ENCODE results near the gene FAM163B. TPM values are rescaled to one million over a fixed set of nuclear protein-coding genes. Genes with fewer than 3 reads are reported as not detected.
"Not testable (repeated sequence)": the region's sequence is repeated elsewhere in the genome, so short reads cannot be mapped to it uniquely, and the experiment has no call there.

The FAM163B gene
- total RNA-seq, 2 experiments from 2014 or later, result not detected

DNA sequence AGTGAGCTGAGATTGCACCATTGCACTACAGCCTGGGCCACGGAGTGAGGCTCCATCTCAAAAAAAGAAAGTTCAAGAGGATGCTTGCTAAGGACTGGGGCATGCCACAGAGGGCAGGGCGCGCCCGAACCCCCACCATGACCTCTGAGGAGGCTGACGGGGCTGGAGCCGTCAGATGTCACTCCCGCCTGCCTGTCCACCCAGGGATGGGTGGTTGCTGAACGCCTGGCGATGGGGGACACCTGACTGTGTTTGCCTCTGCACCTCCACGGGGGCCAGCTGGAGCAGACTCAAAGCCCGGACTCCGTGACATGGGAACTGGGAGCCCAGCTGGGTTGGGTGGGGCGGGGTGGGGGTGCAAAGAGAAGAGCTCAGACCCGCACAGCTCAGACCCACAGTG is 42.8 kb downstream of the FAM163B start:
- CTCF ChIA-PET, result no interaction called here
- H3K4me1 Mint-ChIP-seq, result no peaks in the 10 kb centered on the region
- H3K27me3 Mint-ChIP-seq, result no peaks in the 10 kb centered on the region

DNA sequence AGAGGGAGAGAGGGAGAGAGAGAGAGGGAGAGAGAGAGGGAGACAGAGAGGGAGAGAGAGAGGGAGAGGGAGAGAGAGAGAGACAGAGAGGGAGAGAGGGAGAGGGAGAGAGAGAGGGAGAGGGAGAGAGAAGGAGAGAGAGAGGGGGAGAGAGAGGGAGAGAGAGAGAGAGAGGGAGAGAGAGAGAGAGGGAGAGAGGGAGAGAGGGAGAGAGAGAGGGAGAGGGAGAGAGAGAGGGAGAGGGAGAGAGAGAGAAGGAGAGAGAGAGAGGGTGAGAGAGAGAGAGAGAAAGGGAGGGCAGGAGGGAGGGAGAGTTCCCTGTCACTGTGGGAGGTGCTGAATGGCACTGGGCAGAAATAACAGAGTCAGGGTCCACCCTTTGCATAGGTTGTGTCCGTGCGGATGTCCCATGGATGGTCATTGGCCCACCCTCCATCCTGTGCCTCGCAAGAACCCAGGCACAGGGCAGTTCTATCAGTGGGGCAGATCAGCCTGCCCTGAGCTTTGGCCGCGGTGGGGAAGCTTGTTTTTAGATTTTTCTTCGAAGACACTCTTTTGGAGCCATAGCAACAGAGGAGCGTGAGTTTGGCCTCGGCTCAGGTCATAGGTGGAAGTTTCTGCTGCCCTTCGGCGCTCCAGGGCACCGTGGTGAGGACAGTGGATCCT is 44.6 kb downstream of the FAM163B start:
- no peak overlapping the region for H3K4me3 Mint-ChIP-seq
- H3K9me3 Mint-ChIP-seq, result no peaks in the 10 kb centered on the region
- DNase-seq, result no peak
- H3K36me3 Mint-ChIP-seq (ENCODE audit: low read depth), result no peaks in the 10 kb centered on the region
- ChIA-PET POLR2A (no interaction called here), CTCF (no interaction called here)
- no peak overlapping the region for H3K27ac Mint-ChIP-seq
- peaks cover 2% of the 10 kb centered on the region for H3K27me3 Mint-ChIP-seq
- no peaks in the 10 kb centered on the region for H3K4me1 Mint-ChIP-seq

More for the DNA sequence above, 42.8 kb downstream of the FAM163B start:
- DNase-seq, result no peak
- Mint-ChIP-seq H3K27ac (no peak overlapping the region), H3K36me3 (ENCODE audit: low read depth) (no peaks in the 10 kb centered on the region), H3K9me3 (no peaks in the 10 kb centered on the region), H3K4me3 (no peak overlapping the region)
- POLR2A ChIA-PET, result no interaction called here

DNA sequence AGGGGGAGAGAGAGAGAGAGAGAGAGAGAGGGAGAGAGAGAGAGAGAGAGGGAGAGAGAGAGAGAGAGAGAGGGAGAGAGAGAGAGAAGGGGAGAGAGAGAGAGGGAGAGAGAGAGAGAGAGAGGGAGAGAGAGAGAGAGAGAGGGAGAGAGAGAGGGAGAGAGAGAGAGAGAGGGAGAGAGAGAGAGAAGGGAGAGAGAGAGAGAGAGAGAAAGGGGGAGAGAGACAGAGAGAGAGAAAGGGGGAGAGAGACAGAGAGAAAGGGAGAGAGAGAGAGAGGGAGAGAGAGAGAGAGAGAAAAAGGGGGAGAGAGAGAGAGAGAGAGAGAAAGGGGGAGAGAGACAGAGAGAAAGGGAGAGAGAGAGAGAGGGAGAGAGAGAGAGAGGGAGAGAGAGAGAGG is 45.4 kb downstream of the FAM163B start:
- POLR2A ChIA-PET; H3K4me1 Mint-ChIP-seq; H3K4me3 Mint-ChIP-seq; H3K9me3 Mint-ChIP-seq; H3K36me3 Mint-ChIP-seq (ENCODE audit: low read depth); DNase-seq; CTCF ChIA-PET; H3K27me3 Mint-ChIP-seq; H3K27ac Mint-ChIP-seq: not testable (repeated sequence)

DNA sequence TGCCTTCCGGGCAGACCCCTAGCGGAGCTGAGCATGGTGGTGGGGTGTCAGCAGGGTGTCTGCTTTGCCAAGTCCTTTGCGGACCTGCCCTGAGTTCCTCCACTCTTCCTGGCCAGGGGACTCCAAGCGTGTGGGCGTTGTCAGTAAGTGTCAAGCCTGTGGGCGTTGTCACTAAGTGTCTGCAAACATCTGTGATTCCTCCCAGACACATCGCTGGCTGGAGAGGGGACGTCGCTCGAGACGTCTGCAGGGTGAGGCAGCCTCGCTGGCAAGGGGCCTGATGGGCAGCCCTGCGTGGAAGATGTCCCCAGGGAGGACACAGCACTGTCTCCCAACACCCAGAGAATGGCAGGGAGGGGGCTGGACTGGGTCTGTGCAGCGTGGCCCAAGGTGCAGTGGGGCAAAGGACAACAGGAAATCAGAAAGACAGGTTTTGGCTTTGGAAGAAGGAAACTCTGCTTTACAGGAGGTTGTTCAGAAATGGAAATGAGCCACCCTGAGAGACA is 45.8 kb downstream of the FAM163B start:
- peaks cover 2% of the 10 kb centered on the region for H3K4me1 Mint-ChIP-seq
- no peak overlapping the region for H3K27ac Mint-ChIP-seq
- H3K27me3 Mint-ChIP-seq, result peaks cover 6% of the 10 kb centered on the region
- no peak for DNase-seq
- no peaks in the 10 kb centered on the region for H3K9me3 Mint-ChIP-seq
- no peak overlapping the region for H3K4me3 Mint-ChIP-seq
- H3K36me3 Mint-ChIP-seq (ENCODE audit: low read depth), result no peaks in the 10 kb centered on the region
- CTCF ChIA-PET, result no interaction called here
- POLR2A ChIA-PET, result no interaction called here

DNA sequence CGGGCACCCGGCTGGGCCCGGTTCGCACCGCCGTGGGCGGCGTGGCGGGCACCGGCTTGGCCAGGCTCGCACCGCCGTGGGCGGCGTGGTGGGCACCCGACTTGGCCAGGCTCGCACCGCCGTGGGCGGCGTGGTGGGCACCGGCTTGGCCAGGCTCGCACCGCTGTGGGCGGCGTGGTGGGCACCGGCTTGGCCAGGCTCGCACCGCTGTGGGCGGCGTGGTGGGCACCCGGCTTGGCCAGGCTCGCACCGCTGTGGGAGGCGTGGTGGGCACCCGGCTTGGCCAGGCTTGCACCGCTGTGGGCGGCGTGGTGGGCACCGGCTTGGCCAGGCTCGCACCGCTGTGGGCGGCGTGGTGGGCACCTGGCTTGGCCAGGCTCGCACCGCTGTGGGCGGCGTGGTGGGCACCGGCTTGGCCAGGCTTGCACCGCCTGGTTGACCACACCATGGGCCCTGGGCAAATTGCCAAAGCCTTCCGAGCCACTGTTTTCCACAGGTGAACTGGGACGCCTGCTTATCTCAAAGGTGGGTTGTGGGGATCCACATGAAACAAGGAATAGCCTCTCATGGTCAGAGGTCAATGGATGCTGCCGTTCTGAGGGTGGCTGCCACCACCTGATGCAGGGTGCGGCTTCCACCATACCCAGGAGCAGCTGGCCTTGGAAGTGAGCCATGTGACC is 46.4 kb downstream of the FAM163B start:
- Mint-ChIP-seq H3K4me1 (peaks cover 2% of the 10 kb centered on the region), H3K27ac (no peak overlapping the region), H3K27me3 (peaks cover 6% of the 10 kb centered on the region), H3K4me3 (no peak overlapping the region), H3K9me3 (no peaks in the 10 kb centered on the region), H3K36me3 (ENCODE audit: low read depth) (no peaks in the 10 kb centered on the region)
- CTCF ChIA-PET, result no interaction called here
- no peak for DNase-seq
- POLR2A ChIA-PET, result no interaction called here

DNA sequence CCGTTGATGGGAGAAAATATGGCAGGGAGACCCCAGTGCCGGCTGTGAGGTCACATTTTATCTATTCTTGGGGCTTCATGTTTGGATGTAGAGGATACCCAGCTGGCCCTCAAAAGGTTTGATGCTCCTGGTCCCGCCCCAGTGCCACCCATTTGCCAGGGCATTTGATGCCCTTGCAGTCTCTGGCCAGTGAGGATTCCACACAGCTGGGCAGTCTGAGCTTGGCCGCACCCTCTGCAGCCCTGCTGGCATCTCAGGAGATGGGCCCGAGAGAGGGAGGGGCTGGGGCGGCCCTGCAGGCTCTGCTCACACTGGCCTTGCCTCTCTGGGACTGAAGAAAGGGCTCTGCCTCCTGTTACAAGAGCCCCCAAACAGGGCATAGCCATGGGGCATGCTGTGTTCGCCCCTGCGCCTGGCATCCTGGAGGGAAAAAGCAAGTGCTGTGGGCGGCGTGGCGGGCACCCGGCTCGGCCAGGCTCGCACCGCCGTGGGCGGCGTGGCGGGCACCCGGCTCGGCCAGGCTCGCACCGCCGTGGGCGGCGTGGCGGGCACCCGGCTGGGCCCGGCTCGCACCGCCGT is 47.1 kb downstream of the FAM163B start:
- Mint-ChIP-seq H3K27me3 (peaks cover 6% of the 10 kb centered on the region), H3K27ac (no peak overlapping the region), H3K4me1 (peaks cover 2% of the 10 kb centered on the region), H3K4me3 (no peak overlapping the region), H3K9me3 (no peaks in the 10 kb centered on the region), H3K36me3 (ENCODE audit: low read depth) (no peaks in the 10 kb centered on the region)
- ChIA-PET POLR2A (no interaction called here), CTCF (no interaction called here)
- no peak for DNase-seq

DNA sequence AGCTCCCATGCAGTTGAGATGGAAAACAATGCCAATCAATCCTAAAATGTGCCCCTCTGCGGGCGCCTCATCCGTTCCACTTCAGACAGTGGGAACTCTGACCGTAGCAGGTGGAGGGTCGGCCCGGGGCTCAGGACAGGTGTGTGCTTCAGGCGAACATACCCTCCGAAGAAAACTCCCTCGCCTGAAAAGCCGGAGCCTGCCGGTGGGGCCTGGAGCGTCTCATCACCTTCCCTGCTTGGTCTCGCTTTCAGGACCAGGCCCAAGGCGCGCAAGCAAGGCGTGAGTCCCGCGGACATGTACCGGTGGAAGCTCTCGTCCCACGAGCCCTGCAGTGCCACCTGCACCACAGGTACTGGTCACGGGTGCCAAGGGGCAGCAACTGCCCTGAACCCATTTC is 48.2 kb downstream of the FAM163B start:
- H3K36me3 Mint-ChIP-seq (ENCODE audit: low read depth), result no peaks in the 10 kb centered on the region
- peaks cover 2% of the 10 kb centered on the region for H3K4me1 Mint-ChIP-seq
- no peak overlapping the region for H3K27ac Mint-ChIP-seq
- H3K9me3 Mint-ChIP-seq, result no peaks in the 10 kb centered on the region
- DNase-seq, result no peak
- ChIA-PET POLR2A (no interaction called here), CTCF (no interaction called here)
- peaks cover 6% of the 10 kb centered on the region for H3K27me3 Mint-ChIP-seq
- no peak overlapping the region for H3K4me3 Mint-ChIP-seq

DNA sequence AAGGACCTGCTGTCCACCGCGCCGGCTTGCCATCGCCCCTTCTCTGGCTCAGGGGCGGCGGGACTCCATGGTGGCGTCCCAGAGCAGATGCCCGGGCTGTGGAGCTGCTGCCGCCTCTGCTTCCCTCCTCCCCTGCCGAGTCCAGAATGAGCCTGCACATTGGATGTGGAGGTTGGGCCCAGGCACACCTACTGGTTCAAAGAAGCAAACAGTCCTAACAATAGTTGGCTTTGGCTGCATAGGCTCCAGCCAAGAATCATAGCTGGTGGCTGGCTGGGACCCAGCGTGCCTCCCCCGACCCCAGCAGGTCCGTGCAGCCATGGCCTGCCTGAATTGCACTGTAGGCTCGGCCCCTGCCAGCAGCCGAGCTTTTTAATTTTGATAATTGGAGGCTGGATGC is 48.9 kb downstream of the FAM163B start:
- CTCF ChIA-PET, result no interaction called here
- DNase-seq, result no peak
- no peaks in the 10 kb centered on the region for H3K36me3 Mint-ChIP-seq (ENCODE audit: low read depth)
- H3K4me3 Mint-ChIP-seq, result no peak overlapping the region
- H3K9me3 Mint-ChIP-seq, result no peaks in the 10 kb centered on the region
- peaks cover 6% of the 10 kb centered on the region for H3K27me3 Mint-ChIP-seq
- H3K27ac Mint-ChIP-seq, result no peak overlapping the region
- POLR2A ChIA-PET, result no interaction called here
- peaks cover 2% of the 10 kb centered on the region for H3K4me1 Mint-ChIP-seq

DNA sequence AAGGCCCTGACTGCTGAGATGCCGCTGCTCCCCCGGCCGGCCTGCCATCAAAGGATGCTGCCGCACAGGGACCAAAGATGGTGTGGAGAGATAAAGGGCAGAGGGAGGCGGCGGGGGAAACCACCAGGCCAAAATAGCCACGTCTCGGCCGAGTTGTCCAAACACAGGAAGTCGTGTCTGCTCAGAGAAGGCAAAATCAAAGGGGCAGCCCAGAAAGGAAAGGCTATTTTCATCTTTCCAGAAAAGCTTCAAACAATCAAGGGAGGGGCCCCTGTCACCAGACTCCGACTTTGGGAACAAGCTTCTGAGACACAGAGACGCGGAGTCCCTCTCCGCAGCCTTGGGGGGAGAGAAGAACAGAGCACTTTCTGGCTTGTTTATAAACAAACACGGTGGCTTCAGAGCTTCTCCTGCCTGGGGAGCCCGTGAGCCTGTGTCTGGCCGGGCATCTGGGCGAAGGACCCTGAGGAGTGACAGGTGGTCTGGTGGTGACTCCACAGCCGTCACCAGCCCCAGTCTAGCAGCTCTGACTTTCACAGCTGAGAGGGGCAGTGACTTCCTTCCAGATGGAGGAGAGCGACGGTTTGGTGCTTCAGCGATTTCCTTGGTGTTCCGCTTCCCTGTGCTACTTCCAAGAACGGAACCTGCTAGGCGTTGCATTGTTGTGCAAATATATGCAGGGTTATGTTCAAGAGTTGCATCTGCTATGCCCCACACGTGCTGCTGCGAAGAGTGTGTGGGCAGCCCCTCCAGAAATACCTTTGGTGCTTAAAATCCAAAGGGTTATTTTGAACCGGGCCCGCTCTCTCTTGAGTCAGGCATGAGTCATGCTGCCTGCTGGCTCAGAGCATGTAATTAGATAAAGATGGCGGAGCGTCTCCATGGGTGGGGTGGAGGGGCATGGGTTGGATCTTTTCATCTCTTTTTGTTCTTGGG is 50.7 kb downstream of the FAM163B start:
- POLR2A ChIA-PET, result no interaction called here
- DNase-seq, result no peak
- H3K4me1 Mint-ChIP-seq, result peaks cover 2% of the 10 kb centered on the region
- H3K27ac Mint-ChIP-seq, result no peak overlapping the region
- CTCF ChIA-PET, result no interaction called here
- no peaks in the 10 kb centered on the region for H3K36me3 Mint-ChIP-seq (ENCODE audit: low read depth)
- H3K4me3 Mint-ChIP-seq, result no peak overlapping the region
- H3K9me3 Mint-ChIP-seq, result no peaks in the 10 kb centered on the region
- peaks cover 6% of the 10 kb centered on the region for H3K27me3 Mint-ChIP-seq

DNA sequence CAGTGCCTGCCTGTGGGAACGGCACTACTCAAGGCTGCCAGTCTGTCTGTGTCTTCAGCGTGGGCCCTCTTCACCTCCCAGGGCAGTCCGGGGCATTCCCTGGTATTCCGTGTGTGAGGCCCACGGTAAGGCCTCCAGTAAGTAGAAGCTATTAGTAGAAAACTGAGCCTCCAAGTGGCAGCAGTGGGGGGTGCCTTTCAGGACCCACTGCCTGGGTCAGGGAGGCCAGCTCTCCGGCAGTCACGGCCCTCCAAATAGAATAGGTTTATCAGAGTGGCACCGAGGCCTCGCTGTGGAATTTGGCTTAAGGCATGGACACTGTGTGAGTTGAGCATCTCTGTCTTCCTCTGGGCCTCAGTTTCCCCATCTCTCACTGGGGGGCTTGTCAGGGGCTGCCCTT is 51.6 kb downstream of the FAM163B start:
- CTCF ChIA-PET, result no interaction called here
- Mint-ChIP-seq H3K36me3 (ENCODE audit: low read depth) (no peaks in the 10 kb centered on the region), H3K9me3 (no peaks in the 10 kb centered on the region), H3K4me1 (peaks cover 2% of the 10 kb centered on the region), H3K4me3 (no peak overlapping the region), H3K27ac (no peak overlapping the region), H3K27me3 (peaks cover 6% of the 10 kb centered on the region)
- no peak for DNase-seq
- POLR2A ChIA-PET, result no interaction called here

DNA sequence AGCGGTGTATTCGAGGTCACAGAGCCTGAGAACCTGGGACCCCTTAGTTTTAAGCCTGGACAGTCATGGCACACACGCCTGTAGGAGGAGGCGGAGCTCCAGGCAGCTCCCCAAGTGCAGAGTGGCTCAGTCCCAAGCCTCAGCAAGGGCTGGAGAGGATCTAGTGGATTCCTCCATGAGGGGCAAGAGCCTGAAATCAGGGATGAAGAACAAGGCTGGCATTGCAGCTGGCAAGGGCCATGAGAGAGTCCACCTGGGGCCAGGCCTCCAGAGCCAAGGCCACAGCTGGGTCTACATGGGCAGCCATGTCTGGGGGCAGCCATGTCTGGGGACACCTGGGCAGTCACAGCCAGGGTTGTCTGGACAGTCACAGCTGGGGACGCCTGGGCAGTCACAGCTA is 52.8 kb downstream of the FAM163B start:
- no peaks in the 10 kb centered on the region for H3K36me3 Mint-ChIP-seq (ENCODE audit: low read depth)
- ChIA-PET POLR2A (no interaction called here), CTCF (no interaction called here)
- H3K27ac Mint-ChIP-seq, result no peak overlapping the region
- H3K27me3 Mint-ChIP-seq, result peaks cover 6% of the 10 kb centered on the region
- peaks cover 2% of the 10 kb centered on the region for H3K4me1 Mint-ChIP-seq
- DNase-seq, result no peak
- no peak overlapping the region for H3K4me3 Mint-ChIP-seq
- no peaks in the 10 kb centered on the region for H3K9me3 Mint-ChIP-seq

DNA sequence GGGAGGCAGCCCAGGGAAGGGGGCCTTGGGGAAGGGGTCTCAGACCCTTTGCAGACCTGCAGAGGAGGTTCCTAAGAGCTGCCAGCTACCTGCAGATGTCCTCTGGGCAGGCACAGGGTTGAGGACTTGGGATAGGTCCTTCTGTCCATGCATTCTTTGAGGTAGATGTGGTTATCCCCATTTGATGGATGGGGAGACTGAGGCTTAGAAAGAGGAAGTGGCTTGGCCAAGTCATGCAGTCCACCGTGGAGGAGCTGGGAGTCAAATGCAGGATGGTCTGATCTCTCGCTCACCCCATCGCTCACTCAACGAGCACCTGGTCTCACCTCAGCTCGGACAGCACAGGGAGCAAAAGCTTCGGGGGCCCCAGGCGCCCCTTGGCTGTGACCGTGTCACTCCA is 54.5 kb downstream of the FAM163B start:
- DNase-seq, result no peak
- no peak overlapping the region for H3K4me3 Mint-ChIP-seq
- H3K36me3 Mint-ChIP-seq (ENCODE audit: low read depth), result no peaks in the 10 kb centered on the region
- CTCF ChIA-PET, result no interaction called here
- peaks cover 2% of the 10 kb centered on the region for H3K4me1 Mint-ChIP-seq
- no peaks in the 10 kb centered on the region for H3K9me3 Mint-ChIP-seq
- H3K27ac Mint-ChIP-seq, result no peak overlapping the region
- POLR2A ChIA-PET, result no interaction called here
- H3K27me3 Mint-ChIP-seq, result peaks cover 4% of the 10 kb centered on the region

DNA sequence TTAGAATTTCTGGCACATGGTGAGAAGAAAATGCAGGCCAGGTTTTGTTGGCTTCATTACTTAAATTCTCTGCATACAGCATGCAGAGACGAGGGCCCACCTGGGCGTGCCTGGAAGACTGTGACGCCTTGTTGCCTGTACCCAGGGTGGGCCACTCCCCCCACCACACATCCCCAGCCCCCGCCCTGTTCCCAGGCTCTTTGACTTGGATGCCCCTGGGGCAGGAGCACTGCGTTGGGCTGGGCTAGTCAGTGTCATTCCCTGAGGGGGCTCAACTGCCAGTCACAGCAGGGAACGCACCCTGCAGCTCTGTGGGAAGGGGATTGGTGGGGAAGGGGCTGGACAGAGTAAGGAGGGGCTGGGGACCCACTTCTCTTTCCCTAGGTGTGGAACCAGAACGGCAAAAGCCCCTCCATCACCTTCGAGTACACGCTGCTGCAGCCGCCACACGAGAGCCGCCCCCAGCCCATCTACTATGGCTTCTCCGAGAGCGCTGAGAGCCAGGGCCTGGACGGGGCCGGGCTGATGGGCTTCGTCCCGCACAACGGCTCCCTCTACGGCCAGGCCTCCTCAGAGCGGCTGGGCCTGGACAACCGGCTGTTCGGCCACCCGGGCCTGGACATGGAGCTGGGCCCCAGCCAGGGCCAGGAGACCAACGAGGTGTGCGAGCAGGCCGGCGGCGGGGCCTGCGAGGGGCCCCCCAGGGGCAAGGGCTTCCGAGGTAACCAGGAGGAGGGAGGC is 55.0 kb downstream of the FAM163B start:
- no peak for DNase-seq
- Mint-ChIP-seq H3K36me3 (ENCODE audit: low read depth) (no peaks in the 10 kb centered on the region), H3K27ac (no peak overlapping the region), H3K9me3 (no peaks in the 10 kb centered on the region), H3K4me3 (no peak overlapping the region), H3K27me3 (peaks cover 4% of the 10 kb centered on the region), H3K4me1 (peaks cover 2% of the 10 kb centered on the region)
- POLR2A ChIA-PET, result no interaction called here
- CTCF ChIA-PET, result interaction anchor here (1.4 kb wide), 1 partner anchor 188 kb away, joined by 3 read pairs; no protein-coding TSS in a partner anchor
